K562 (cell line): ENCODE data around the gene ZNF169. TPM values are rescaled to one million over a fixed set of nuclear protein-coding genes. Genes with fewer than 3 reads are reported as not detected.

Source experiments
- ARID4B ChIP-seq: sonication (generic); formaldehyde crosslinking; IDR thresholded peaks from 2 replicates; pipeline ENCODE4 v1.8.0; 2022; ENCODE audit warnings: mild to moderate bottlenecking, missing genetic modification reagents
- BACH1 ChIP-seq: fragments of 200-800 bp; sonication (Bioruptor generic); IDR thresholded peaks from 2 replicates; pipeline ENCODE4 v1.6.1; 2016; ENCODE audit warnings: missing genetic modification characterization, missing compliant biosample characterization
- CSDE1 ChIP-seq, 2 experiments: fragments of 450-650 bp; IDR thresholded peaks; 2 replicates each; pipeline ENCODE4 v1.6.1; 2016; ENCODE audit warnings: mild to moderate bottlenecking in 1 of 2
- E2F5 ChIP-seq: sonication (generic); formaldehyde crosslinking; IDR thresholded peaks from 2 replicates; pipeline ENCODE4 v1.8.0; 2022; ENCODE audit warnings: mild to moderate bottlenecking, missing genetic modification reagents
- FOXA1 ChIP-seq: fragments of 450-650 bp; IDR thresholded peaks from 2 replicates; pipeline ENCODE4 v1.6.1; 2016; ENCODE audit warnings: mild to moderate bottlenecking, borderline replicate concordance
- FOXM1 ChIP-seq, 2 experiments: fragments of 450-650 bp in 1 of 2; sonication (generic) in 1 of 2; formaldehyde crosslinking in 1 of 2; IDR thresholded peaks; 2 replicates each; pipeline versions ENCODE4 v1.6.1 to v1.9.0; 2017 to 2022; ENCODE audit warnings: low read depth in 2 of 2, mild to moderate bottlenecking in 2 of 2, missing genetic modification reagents in 1 of 2, moderate library complexity in 1 of 2
- ILK ChIP-seq: fragments of 450-650 bp; IDR thresholded peaks from 2 replicates; pipeline ENCODE4 v1.6.1; 2016; ENCODE audit warnings: missing genetic modification characterization, low read depth, mild to moderate bottlenecking, missing compliant biosample characterization, moderate library complexity, borderline replicate concordance
- NFIC ChIP-seq: fragments of 450-650 bp; IDR thresholded peaks from 2 replicates; pipeline ENCODE4 v1.6.1; 2017; ENCODE audit warnings: mild to moderate bottlenecking, inconsistent platforms
- RNF2 ChIP-seq: sonication (generic); IDR thresholded peaks from 2 replicates; pipeline ENCODE4 v1.6.1; 2016
- ZNF134 ChIP-seq: fragments of 250-450 bp; sonication (Bioruptor Pico); conservative IDR thresholded peaks from 2 replicates; pipeline ENCODE4 v1.4.0; 2020
- polyA plus RNA-seq, 8 experiments: library from polyadenylated mRNA; depleted of rRNA in 4 of 8; stranded (reverse) in 5 of 8; unstranded in 3 of 8; fragments of >200 nt; fragmentation: Nextera tagmentation in 2 of 8; fragmentation: Illumina TruSeq in 1 of 8; extraction: Ambion mirVana in 2 of 8; extraction: Trizol in 1 of 8; gene quantifications; 2 replicates each; pipeline versions ENCODE4 v1.2.1 to v1.2.3, GENCODE V29; 2011 to 2014; ENCODE audit warnings: inconsistent platforms in 1 of 8, missing spikeins in 1 of 8
- total RNA-seq, 7 experiments: library from RNA; depleted of rRNA in 6 of 7; stranded (reverse); fragments of >200 nt in 6 of 7; fragmentation: Illumina TruSeq in 2 of 7; extraction: Trizol in 2 of 7; gene quantifications; 2 replicates each; pipeline versions ENCODE4 v1.2.1 to v1.2.3, GENCODE V29; 2011 to 2021; ENCODE audit warnings: low replicate concordance in 1 of 7
- TF ChIP-seq, protein P1 (sequence below), 2 experiments: fragments of 150-350 bp in 1 of 2; IDR thresholded peaks; 2 replicates each; pipeline ENCODE4 v1.6.1; 2012 to 2016; ENCODE audit warnings: low read depth in 2 of 2, low read length in 2 of 2, mild to moderate bottlenecking in 1 of 2, moderate library complexity in 1 of 2
- TF ChIP-seq, protein P2 (sequence below), 2 experiments: fragments of 250-450 bp in 1 of 2; fragments of 450-650 bp in 1 of 2; sonication (Bioruptor Pico) in 1 of 2; IDR thresholded peaks; 2 replicates each; pipeline versions ENCODE4 v1.6.1 to v1.8.0; 2016 to 2021; ENCODE audit warnings: mild to moderate bottlenecking in 2 of 2, moderate library complexity in 2 of 2, missing compliant biosample characterization in 1 of 2, missing genetic modification characterization in 1 of 2
- TF ChIP-seq, protein P3 (sequence below), 2 experiments: fragments of 450-650 bp; IDR thresholded peaks; 2 replicates each; pipeline ENCODE4 v1.6.1; 2018; ENCODE audit warnings: mild to moderate bottlenecking in 2 of 2, low read depth in 1 of 2; ENCODE audit not compliant: partially characterized antibody in 2 of 2

Gene ZNF169
- total and polyA plus RNA-seq, 9 of the 15 experiments (the other 6 are each of a cell fraction or from before 2014, with no cell fraction given): 2.0 to 16.2 (median 5.6) TPM

GRCh38 chr9:94212091-94212490 lies 47.0 kb upstream of the ZNF169 start (continued):
- TF ChIP-seq ARID4B (CRISPR knock-in tag): no peak
- TF ChIP-seq ZNF134 (CRISPR knock-in tag): no peak
- no peak for TF ChIP-seq FOXA1
- no peak for TF ChIP-seq CSDE1 (IDR thresholded peaks at IDR 0.05)
- peak; percentile 61 for TF ChIP-seq NFIC
- no peak for TF ChIP-seq BACH1 (tag)
- TF ChIP-seq, protein P1, sequence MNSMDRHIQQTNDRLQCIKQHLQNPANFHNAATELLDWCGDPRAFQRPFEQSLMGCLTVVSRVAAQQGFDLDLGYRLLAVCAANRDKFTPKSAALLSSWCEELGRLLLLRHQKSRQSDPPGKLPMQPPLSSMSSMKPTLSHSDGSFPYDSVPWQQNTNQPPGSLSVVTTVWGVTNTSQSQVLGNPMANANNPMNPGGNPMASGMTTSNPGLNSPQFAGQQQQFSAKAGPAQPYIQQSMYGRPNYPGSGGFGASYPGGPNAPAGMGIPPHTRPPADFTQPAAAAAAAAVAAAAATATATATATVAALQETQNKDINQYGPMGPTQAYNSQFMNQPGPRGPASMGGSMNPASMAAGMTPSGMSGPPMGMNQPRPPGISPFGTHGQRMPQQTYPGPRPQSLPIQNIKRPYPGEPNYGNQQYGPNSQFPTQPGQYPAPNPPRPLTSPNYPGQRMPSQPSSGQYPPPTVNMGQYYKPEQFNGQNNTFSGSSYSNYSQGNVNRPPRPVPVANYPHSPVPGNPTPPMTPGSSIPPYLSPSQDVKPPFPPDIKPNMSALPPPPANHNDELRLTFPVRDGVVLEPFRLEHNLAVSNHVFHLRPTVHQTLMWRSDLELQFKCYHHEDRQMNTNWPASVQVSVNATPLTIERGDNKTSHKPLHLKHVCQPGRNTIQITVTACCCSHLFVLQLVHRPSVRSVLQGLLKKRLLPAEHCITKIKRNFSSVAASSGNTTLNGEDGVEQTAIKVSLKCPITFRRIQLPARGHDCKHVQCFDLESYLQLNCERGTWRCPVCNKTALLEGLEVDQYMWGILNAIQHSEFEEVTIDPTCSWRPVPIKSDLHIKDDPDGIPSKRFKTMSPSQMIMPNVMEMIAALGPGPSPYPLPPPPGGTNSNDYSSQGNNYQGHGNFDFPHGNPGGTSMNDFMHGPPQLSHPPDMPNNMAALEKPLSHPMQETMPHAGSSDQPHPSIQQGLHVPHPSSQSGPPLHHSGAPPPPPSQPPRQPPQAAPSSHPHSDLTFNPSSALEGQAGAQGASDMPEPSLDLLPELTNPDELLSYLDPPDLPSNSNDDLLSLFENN (IDR thresholded peaks at IDR 0.05; ENCODE audit: low read depth in 2 of 2, low read length in 2 of 2): peak in 1 of 2 experiments; percentile 55; a peak in 1 of 4 replicates
- TF ChIP-seq RNF2: peak; percentile 67; the same call in 1 of the 2 replicates
- TF ChIP-seq FOXM1 (IDR thresholded peaks at IDR 0.05; ENCODE audit: low read depth): peak; percentile 80; the same call in 1 of the 2 replicates
- TF ChIP-seq FOXM1 (CRISPR knock-in tag; IDR thresholded peaks at IDR 0.05; ENCODE audit: low read depth): no peak
- no peak for TF ChIP-seq E2F5 (CRISPR knock-in tag)
- TF ChIP-seq, protein P2, sequence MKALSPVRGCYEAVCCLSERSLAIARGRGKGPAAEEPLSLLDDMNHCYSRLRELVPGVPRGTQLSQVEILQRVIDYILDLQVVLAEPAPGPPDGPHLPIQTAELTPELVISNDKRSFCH (CRISPR knock-in tag; IDR thresholded peaks at IDR 0.05): no peak
- TF ChIP-seq, protein P2 (tag; IDR thresholded peaks at IDR 0.05): 0 out of 2 replicates have a peak, but pooled peaks have one; percentile 18
- TF ChIP-seq, protein P3, sequence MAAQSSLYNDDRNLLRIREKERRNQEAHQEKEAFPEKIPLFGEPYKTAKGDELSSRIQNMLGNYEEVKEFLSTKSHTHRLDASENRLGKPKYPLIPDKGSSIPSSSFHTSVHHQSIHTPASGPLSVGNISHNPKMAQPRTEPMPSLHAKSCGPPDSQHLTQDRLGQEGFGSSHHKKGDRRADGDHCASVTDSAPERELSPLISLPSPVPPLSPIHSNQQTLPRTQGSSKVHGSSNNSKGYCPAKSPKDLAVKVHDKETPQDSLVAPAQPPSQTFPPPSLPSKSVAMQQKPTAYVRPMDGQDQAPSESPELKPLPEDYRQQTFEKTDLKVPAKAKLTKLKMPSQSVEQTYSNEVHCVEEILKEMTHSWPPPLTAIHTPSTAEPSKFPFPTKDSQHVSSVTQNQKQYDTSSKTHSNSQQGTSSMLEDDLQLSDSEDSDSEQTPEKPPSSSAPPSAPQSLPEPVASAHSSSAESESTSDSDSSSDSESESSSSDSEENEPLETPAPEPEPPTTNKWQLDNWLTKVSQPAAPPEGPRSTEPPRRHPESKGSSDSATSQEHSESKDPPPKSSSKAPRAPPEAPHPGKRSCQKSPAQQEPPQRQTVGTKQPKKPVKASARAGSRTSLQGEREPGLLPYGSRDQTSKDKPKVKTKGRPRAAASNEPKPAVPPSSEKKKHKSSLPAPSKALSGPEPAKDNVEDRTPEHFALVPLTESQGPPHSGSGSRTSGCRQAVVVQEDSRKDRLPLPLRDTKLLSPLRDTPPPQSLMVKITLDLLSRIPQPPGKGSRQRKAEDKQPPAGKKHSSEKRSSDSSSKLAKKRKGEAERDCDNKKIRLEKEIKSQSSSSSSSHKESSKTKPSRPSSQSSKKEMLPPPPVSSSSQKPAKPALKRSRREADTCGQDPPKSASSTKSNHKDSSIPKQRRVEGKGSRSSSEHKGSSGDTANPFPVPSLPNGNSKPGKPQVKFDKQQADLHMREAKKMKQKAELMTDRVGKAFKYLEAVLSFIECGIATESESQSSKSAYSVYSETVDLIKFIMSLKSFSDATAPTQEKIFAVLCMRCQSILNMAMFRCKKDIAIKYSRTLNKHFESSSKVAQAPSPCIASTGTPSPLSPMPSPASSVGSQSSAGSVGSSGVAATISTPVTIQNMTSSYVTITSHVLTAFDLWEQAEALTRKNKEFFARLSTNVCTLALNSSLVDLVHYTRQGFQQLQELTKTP (IDR thresholded peaks at IDR 0.05; ENCODE audit: low read depth in 1 of 2, partially characterized antibody in 2 of 2): no peak
- TF ChIP-seq ILK (tag): no peak
